ENCODE data around the gene LRFN4. TPM values are rescaled to one million over a fixed set of nuclear protein-coding genes. Genes with fewer than 3 reads are reported as not detected.

LRFN4 gene
- total and polyA plus RNA-seq, 2 of the 13 experiments (the other 11 are each of a cell fraction or from before 2014, with no cell fraction given) = 1.3 to 6.8 TPM

DNA sequence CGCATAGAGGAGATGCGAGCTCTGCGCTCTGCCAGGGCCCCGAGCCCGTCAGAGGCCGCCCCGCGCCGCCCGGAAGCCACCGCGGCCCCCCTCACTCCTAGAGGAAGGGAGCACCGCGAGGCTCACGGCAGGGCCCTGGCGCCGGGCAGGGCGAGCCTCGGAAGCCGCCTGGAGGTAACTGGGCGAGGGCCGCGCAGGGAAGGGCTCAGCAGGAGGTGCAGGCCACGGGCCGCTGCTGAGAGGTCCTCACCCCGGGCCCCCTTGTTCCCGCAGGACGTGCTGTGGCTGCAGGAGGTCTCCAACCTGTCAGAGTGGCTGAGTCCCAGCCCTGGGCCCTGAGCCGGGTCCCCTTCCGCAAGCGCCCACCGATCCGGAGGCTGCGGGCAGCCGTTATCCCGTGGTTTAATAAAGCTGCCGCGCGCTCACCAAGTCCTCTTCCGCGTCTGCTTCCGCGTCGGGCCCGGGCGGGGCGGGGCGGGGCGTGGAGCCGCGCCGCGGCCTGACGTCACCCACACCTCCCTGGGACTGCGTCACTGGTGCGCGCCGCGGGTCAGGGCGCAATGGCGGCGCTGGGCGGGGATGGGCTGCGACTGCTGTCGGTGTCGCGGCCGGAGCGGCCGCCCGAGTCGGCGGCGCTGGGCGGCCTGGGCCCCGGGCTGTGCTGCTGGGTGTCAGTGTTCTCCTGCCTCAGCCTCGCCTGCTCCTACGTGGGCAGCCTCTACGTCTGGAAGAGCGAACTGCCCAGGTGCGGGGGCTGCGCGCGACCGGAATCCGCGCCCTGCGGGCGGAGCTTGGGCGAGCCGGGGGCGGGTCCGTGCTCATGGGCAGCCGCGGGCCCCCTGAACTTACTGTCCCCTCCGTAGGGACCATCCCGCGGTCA is 13.7 kb upstream of the LRFN4 start, which contains the start of gene RCE1 (continued):
- TF ChIP-seq, protein P1, sequence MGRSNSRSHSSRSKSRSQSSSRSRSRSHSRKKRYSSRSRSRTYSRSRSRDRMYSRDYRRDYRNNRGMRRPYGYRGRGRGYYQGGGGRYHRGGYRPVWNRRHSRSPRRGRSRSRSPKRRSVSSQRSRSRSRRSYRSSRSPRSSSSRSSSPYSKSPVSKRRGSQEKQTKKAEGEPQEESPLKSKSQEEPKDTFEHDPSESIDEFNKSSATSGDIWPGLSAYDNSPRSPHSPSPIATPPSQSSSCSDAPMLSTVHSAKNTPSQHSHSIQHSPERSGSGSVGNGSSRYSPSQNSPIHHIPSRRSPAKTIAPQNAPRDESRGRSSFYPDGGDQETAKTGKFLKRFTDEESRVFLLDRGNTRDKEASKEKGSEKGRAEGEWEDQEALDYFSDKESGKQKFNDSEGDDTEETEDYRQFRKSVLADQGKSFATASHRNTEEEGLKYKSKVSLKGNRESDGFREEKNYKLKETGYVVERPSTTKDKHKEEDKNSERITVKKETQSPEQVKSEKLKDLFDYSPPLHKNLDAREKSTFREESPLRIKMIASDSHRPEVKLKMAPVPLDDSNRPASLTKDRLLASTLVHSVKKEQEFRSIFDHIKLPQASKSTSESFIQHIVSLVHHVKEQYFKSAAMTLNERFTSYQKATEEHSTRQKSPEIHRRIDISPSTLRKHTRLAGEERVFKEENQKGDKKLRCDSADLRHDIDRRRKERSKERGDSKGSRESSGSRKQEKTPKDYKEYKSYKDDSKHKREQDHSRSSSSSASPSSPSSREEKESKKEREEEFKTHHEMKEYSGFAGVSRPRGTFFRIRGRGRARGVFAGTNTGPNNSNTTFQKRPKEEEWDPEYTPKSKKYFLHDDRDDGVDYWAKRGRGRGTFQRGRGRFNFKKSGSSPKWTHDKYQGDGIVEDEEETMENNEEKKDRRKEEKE (IDR thresholded peaks at IDR 0.05) = no peak
- TF ChIP-seq TAF15 (IDR thresholded peaks at IDR 0.05; ENCODE audit: low read depth, low read length, poor library complexity, severe bottlenecking) (no peak), NR2F6 (IDR thresholded peaks at IDR 0.05) (no peak), NR2F6 (CRISPR knock-in tag; IDR thresholded peaks at IDR 0.05) (0 out of 2 replicates have a peak, but pooled peaks have one; percentile 6), REL (CRISPR knock-in tag; conservative IDR thresholded peaks at IDR 0.05) (no peak), ZFAT (CRISPR knock-in tag; conservative IDR thresholded peaks at IDR 0.05) (no peak), ZNF17 (CRISPR knock-in tag; IDR thresholded peaks at IDR 0.05) (0 out of 2 replicates have a peak, but pooled peaks have one; percentile 44), ZNF570 (CRISPR knock-in tag; IDR thresholded peaks at IDR 0.05; ENCODE audit: borderline replicate concordance) (no peak), SMAD9 (CRISPR knock-in tag; IDR thresholded peaks at IDR 0.05) (no peak), ZSCAN9 (CRISPR knock-in tag; IDR thresholded peaks at IDR 0.05; ENCODE audit: borderline replicate concordance) (peak; percentile 58; the same call in 1 of the 2 replicates), ZNF850 (CRISPR knock-in tag; conservative IDR thresholded peaks at IDR 0.05) (no peak), HNF4G (IDR thresholded peaks at IDR 0.05; ENCODE audit: borderline replicate concordance, low read depth, low read length) (no peak), HNF4G (CRISPR knock-in tag; IDR thresholded peaks at IDR 0.05; ENCODE audit: borderline replicate concordance, low read depth) (0 out of 2 replicates have a peak, but pooled peaks have one; percentile 14), CREM (IDR thresholded peaks at IDR 0.05) (peak; percentile 78), CREM (CRISPR knock-in tag; IDR thresholded peaks at IDR 0.05) (peak; percentile 79), ZNF768 (CRISPR knock-in tag; IDR thresholded peaks at IDR 0.05) (0 out of 2 replicates have a peak, but pooled peaks have one; percentile 4), MBD4 (IDR thresholded peaks at IDR 0.05; ENCODE audit: borderline replicate concordance, low read length) (no peak), GLI4 (CRISPR knock-in tag; IDR thresholded peaks at IDR 0.05; ENCODE audit: borderline replicate concordance) (peak; percentile 12; the same call in 1 of the 2 replicates), ZNF713 (CRISPR knock-in tag; IDR thresholded peaks at IDR 0.05) (0 out of 2 replicates have a peak, but pooled peaks have one; percentile 28)
- TF ChIP-seq, protein P2, sequence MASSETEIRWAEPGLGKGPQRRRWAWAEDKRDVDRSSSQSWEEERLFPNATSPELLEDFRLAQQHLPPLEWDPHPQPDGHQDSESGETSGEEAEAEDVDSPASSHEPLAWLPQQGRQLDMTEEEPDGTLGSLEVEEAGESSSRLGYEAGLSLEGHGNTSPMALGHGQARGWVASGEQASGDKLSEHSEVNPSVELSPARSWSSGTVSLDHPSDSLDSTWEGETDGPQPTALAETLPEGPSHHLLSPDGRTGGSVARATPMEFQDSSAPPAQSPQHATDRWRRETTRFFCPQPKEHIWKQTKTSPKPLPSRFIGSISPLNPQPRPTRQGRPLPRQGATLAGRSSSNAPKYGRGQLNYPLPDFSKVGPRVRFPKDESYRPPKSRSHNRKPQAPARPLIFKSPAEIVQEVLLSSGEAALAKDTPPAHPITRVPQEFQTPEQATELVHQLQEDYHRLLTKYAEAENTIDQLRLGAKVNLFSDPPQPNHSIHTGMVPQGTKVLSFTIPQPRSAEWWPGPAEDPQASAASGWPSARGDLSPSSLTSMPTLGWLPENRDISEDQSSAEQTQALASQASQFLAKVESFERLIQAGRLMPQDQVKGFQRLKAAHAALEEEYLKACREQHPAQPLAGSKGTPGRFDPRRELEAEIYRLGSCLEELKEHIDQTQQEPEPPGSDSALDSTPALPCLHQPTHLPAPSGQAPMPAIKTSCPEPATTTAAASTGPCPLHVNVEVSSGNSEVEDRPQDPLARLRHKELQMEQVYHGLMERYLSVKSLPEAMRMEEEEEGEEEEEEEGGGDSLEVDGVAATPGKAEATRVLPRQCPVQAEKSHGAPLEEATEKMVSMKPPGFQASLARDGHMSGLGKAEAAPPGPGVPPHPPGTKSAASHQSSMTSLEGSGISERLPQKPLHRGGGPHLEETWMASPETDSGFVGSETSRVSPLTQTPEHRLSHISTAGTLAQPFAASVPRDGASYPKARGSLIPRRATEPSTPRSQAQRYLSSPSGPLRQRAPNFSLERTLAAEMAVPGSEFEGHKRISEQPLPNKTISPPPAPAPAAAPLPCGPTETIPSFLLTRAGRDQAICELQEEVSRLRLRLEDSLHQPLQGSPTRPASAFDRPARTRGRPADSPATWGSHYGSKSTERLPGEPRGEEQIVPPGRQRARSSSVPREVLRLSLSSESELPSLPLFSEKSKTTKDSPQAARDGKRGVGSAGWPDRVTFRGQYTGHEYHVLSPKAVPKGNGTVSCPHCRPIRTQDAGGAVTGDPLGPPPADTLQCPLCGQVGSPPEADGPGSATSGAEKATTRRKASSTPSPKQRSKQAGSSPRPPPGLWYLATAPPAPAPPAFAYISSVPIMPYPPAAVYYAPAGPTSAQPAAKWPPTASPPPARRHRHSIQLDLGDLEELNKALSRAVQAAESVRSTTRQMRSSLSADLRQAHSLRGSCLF (CRISPR knock-in tag; IDR thresholded peaks at IDR 0.05; ENCODE audit: borderline replicate concordance) = no peak
- TF ChIP-seq, protein P3, sequence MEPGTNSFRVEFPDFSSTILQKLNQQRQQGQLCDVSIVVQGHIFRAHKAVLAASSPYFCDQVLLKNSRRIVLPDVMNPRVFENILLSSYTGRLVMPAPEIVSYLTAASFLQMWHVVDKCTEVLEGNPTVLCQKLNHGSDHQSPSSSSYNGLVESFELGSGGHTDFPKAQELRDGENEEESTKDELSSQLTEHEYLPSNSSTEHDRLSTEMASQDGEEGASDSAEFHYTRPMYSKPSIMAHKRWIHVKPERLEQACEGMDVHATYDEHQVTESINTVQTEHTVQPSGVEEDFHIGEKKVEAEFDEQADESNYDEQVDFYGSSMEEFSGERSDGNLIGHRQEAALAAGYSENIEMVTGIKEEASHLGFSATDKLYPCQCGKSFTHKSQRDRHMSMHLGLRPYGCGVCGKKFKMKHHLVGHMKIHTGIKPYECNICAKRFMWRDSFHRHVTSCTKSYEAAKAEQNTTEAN (CRISPR knock-in tag; conservative IDR thresholded peaks at IDR 0.05) = no peak; the same call in none of the 2 replicates
